Activated CD8-positive, alpha-beta memory T cell treated with anti-CD3 and anti-CD28 coated beads, Interleukin-2, amount 50 U/mL, for 1 hour (primary cell): ENCODE data around the gene ATMIN.

Experiments used
- DNase-seq: peaks from one replicate; pipeline ENCODE4 v3.0.0-alpha.2; 2020; ENCODE audit errors: extremely low read depth

ATMIN gene

DNA sequence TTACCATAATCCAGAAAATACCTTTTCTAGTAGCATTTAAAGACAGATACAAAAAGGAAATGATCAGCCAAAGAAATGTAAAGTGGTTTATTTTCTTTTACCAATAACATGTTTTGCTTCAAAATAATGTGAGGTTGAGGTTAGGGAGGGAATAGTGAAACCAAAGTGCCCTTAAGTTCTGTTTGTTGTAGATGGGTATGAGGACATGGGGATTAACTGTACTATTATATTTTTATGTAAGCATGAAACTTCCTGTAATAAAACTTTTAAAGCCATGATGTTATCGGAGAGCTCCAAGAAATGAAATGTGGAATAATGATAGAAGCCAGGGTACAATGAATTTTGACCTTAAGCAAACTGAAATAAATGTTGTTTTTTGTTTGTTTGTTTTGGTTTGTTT, 31.5 kb downstream of the ATMIN start:
- DNase-seq = no peak

DNA sequence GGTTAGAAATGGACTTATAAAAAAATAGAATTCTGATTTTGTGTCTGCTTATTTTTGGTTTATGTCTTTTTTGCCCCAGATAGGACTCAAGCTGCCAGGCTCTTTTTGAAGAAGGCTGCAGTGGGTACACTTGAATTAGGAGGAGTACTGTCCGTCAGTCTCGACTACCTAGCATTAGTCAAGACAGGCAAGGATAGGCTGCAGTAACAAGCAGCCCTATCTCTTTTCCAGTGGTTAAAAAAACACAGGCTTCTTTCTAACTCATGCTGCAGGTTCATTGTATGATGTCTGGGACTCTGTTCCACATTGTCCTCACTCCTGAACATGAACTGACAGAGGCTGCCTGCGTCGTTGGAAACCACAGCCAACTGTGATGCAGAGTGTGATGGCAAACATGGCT, 33.4 kb downstream of the ATMIN start:
- DNase-seq = no peak

DNA sequence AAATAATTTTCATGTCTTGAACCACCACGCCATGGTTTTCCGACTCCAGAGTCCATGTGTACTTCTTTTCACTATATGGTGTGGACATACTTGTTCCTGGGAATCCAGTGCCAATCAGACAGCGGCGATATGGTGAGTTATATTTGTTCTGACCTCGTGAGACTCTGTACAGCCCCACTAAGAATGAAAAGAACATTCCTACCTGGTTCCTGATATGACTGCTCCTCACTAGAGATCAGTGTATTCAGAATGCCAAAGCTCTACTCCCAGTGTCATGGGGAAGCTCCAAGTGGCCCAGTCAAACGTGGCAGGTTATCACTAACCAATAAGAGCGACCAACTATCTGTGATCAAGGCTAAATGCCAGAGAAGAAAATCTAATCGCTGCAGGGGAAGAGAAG, 35.3 kb downstream of the ATMIN start:
- DNase-seq = no peak

DNA sequence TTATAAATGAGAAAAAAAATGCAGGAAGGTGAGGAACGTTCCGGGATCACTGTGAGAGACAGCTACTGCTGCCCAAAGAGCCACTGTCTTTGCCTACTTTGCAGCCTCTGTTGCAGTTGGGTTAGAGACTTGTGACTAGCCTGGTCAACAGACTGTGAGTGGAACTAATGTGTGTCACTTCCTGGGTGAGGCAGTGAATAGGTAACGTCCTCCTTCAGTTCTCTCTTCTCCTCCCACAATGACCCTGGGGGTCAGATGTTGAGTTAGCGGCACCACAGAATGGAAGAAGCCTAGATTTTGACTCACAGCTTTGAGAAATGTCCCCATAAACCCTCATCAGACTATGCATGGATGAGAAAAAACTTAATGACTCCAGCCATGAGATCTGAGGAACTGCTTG, 36.2 kb downstream of the ATMIN start:
- DNase-seq = no peak

DNA sequence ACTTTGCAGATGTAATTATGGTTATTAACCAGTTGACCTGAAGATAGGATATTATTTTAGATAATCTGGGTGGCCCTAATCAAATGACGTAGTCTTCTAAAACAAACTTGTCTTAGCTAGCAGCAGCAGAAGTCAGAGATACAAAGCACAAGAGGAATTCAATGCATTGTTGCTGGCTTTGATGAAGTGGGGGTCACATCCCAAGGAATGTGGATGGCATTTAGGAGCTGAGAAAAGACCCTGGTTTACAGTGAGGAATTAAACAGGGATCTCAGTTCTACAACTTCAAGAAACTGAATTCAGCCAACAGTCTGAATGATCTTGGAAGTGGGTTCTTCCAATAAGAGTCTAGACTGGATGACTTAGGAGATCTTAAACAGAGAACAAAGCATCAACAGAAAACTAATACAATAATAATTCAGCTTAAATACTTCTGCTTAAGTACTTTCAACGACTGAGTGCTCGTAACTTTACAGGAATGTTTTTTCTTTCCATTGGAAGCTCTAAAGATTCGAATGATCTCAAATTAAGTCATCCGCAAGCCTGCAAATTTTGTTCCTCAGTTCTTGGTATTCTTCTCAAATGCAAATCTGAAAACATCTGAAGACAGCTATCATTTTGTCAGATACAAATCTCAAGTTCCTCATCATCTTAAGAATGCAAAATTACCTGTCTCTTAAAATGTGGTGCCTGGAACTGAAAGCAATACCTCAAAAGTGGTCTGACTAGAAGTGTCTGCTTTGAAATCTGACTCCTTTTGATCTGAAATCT, 38.1 kb downstream of the ATMIN start:
- DNase-seq = no peak

DNA sequence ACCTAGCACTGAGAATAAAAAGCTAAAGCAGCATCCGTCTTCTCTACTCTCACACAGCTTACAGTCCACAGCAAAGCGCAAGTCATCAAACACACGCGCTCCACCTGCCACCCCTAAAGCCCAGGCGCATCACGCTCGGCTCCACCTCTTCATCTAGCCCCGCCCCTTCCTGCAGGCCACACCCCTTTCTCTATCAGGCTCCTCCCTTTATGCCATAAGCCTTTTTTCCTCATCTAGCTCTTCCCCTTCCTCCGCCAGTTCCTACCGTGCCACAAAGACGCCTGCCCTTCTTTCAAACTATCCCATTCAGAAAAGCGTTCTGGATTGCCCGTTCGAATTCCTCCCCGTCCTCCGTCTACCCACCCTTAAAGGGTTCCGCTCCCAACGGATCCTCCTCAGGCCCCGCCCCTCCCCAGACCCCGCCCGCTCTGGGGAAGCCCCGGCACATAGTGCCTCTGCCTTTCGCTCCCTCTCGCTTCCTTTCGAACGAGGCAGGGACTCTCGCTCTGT, 41.0 kb downstream of the ATMIN start:
- DNase-seq = peak; percentile 68

DNA sequence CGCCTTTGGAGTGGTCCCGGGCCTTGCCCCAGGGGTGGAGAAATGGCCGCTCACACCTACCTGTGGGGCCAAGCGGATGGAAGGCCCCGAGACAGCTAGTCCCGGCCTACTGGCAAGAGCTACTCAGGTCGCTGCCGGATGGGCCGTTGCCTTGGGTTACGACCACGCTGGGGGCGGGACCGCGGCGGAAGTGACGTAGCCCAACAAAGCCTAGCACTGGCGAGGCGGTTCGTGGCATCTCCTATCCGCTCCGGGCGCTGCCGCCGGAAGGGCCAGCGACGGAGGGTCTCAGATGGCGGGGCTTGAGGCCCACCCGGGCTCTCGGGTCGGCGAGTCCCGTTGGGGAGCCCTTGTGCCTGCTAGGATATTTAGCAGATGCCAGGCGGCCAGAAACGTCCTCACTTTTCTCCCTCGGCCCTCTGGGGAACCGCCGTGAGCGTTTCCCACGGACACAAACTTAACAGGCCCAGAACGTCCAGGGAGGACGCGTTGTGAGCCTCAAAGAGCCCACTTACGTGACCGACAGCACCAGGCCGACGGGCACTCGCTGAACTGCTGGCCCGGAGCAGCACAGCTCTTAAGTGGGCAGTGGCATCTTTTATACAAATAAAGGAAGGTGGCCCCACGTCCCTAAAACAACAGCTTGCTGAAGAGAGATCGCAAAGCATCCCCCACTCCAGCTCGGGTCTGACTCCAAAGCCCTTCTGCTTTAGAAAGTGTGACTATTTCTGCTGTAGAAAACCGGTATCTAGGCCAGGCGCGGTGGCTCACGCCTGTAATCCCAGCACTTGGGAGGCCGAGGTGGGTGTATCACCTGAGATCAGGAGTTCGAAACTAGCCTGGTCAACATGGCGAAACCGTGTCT, 41.7 kb downstream of the ATMIN start, which contains the start of gene C16orf46:
Gene C16orf46, minus strand, starts transcription at position 163 of the 865 bp plus-strand sequence. CDS start 13,283 bp downstream, outside the sequence.
- peak; percentile 83 for DNase-seq

DNA sequence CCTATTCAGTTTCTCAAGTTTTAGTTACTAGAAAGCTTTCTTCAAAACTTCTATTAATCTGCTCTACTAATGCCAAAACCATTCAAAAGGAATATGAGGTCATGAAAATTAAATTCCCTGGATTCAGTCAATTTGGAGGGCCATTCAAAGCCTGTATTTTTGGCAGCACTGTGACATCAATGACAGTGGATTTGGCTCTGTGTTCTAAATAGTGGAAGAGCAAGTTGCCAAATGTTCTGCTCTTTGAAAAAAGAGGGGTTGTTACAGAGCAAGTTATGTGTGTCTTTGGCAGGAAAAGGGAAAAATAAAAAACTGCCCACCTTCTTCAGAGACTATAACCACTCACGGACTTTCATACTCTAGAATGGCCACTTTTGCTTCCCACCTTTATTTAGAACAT, 44.6 kb downstream of the ATMIN start:
- DNase-seq = no peak

DNA sequence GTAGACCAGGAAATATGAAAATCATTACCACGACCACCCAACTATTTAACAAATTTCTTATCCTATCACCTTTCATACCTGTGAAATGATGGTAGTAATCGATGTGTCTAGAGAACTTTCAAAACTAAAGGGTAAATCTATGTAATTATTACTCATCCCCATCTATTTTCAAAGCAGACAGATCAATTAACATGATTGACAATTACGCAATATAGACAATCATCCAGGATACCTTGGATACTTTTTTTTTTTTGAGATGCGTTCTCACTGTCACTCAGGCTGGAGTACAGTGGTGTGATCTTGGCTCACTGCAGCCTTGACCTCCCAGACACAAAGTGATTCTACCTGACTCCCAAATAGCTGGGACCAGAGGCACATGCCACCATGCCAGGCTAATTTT, 45.4 kb downstream of the ATMIN start:
- no peak for DNase-seq

DNA sequence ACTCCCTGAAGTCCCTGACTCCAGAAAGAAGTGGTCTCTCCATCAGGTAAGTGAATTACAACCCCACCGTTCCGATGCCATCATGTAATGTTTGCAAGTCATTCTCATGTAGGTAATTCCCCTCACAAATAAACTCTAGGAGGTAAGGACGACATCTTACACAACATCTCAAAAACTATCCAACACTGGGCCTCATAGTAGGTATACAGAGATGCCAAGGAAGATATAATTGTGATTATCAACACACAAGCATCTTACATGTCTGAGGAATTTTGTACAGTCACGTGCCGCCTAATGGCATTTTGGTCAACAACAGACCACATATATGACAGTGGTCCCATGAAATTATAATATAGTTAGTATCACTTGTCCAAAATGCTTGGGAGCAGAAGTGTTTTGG, 53.2 kb downstream of the ATMIN start:
- no peak for DNase-seq

DNA sequence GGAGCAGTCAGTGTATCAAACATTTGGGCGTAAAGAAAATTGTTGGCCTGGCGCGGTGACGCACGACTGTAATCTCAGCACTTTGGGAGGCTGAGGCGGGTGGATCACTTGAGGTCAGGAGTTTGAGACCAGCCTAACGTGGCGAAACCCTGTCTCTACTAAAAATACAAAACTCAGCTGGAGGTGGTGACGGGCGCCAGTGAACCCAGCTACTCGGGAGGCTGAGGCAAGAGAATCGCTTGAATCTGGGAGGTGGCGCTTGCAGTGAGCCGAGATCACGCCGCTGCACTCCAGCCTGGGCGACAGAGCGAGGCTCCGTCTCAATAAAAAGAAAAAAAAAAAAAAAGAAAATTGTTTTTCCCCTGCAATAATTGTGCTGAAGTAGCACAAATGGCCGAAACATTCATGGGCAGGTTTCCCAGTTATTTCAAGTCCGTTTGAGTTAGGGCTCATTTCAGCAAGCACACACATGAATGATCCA, 59.2 kb downstream of the ATMIN start:
- no peak for DNase-seq

DNA sequence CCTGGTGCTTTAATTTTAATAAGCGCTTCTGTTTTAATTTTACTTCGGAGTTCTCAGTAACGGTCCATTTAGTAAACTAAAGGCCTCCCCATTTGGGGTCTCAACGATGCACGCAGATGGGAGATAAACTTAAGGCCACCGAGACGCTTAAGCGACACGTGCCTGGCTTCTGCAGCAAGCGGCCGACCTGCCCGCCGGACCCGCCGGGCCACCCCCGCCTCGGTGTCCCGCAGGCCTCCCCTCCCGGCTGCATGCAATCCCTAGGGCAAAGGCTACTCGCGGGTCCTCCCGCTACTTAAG, 60.0 kb downstream of the ATMIN start:
- no peak for DNase-seq

DNA sequence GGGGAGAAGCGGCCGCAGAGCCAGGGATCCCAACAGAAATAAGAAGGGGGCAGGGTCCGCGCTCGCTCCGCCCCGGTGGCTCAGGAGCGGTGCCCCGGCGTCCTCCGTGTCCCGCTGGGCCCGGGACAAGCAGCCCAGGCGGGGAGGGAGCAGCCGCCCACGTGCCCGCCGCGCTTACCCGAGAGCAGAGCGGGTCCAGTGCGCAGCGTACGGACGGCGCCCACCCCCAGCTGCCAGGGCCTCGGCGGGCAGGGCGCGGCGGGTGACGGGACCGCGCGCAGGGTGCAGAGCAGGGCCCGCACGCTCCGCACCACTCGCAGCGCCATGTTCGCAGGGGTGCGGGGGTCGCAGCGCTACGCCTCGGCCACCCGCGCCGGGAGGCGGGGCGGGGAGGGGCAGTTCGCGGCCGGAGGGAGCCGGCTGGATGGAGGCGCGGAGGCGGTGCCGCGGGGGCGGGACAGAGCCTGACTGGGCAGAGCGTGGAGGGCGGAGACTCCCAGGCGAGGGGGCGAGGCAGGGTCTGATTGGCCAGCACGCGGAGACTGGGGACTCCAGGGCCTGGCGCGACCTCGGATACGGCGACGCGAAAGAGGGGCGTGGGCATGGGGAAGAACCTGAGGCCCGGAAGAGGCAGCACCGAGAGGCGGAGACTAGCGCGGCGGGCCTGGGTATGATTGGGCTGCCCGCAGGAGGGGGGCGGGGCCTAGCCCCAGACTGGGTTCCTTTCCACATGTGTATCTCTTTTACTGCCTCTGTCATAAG, 60.5 kb downstream of the ATMIN start, which contains the start of gene GCSH:
Gene GCSH, minus strand, starts transcription at position 443 of the 762 bp plus-strand sequence. Its CDS starts 117 bp downstream, at position 326.
- peak; percentile 95 for DNase-seq

DNA sequence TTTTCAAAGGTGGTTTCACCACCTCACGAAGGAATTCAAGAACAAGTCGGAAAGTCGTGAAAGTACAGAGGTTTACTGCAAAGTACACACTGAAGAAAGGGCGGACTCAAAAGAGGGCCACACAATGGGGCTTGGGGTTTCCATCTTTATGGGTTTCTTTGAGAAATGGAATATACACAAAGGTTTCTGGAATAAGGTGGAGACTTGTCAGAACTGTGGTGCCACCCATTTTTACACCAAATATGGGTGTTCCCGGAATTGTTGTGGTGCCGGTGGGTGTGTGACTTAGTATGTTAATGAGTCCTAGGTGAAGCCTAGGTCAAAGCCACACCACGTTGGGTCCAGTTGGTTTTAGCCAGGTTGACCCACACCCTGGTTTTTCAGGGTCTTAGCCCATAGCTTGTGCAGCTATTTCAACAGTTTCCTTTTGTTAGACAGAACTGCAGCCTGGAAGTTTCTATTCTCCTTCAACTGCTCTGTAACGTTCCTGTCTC, 61.1 kb downstream of the ATMIN start:
- DNase-seq = no peak
